HG03378 (cell line): ENCODE results near the gene VASN.
"Not testable (repeated sequence)": the region's sequence is repeated elsewhere in the genome, so short reads cannot be mapped to it uniquely, and the experiment has no call there.

Experiments used
- ATAC-seq: cut with Tn5 transposase; IDR thresholded peaks from one replicate; pipeline ENCODE4 v1.9.1; 2021; ENCODE audit warnings: mild to moderate bottlenecking, moderate library complexity; ENCODE audit not compliant: unreplicated experiment

Gene VASN

GRCh38 chr16:4371357-4372000, at the start of gene VASN:
VASN (plus strand) TSS chr16:4371848; CDS start chr16:4380878, 9,030 bp downstream.
- no peak for ATAC-seq

GRCh38 chr16:4322121-4323052, 49.3 kb upstream of the VASN start:
- no peak for ATAC-seq

- ATAC-seq = no peak
Observed at GRCh38 chr16:4323071-4323844, 48.4 kb upstream of the VASN start.

GRCh38 chr16:4323845-4324488, 47.7 kb upstream of the VASN start:
- no peak for ATAC-seq

- ATAC-seq = no peak
Observed at GRCh38 chr16:4324492-4325252, 47.0 kb upstream of the VASN start.

GRCh38 chr16:4325253-4325758, 46.3 kb upstream of the VASN start:
- no peak for ATAC-seq

- ATAC-seq = no peak
Observed at GRCh38 chr16:4327386-4328045, 44.1 kb upstream of the VASN start.

GRCh38 chr16:4328046-4328781, 43.4 kb upstream of the VASN start:
- ATAC-seq = no peak

- ATAC-seq = no peak
Observed at GRCh38 chr16:4328782-4329775, 42.6 kb upstream of the VASN start.

- no peak for ATAC-seq
Observed at GRCh38 chr16:4330277-4330874, 41.3 kb upstream of the VASN start.

GRCh38 chr16:4332083-4332482, 39.6 kb upstream of the VASN start:
- no peak for ATAC-seq

- no peak for ATAC-seq
Observed at GRCh38 chr16:4332623-4333307, 38.9 kb upstream of the VASN start.

- no peak for ATAC-seq
Observed at GRCh38 chr16:4333308-4333638, 38.4 kb upstream of the VASN start.

GRCh38 chr16:4333714-4334113, 37.9 kb upstream of the VASN start:
- ATAC-seq = not testable (repeated sequence)

GRCh38 chr16:4334724-4335495, 36.7 kb upstream of the VASN start:
- ATAC-seq = no peak
